WTC11 (cell line): ENCODE measurements around the gene GPC6.

Experiments
- ATF6 ChIP-seq: sonication (generic); formaldehyde crosslinking; IDR thresholded peaks from 2 replicates; pipeline ENCODE4 v1.8.1; 2023; ENCODE audit warnings: mild to moderate bottlenecking, missing genetic modification reagents
- CREM ChIP-seq: sonication (generic); formaldehyde crosslinking; IDR thresholded peaks from 2 replicates; pipeline ENCODE4 v1.8.1; 2022; ENCODE audit warnings: mild to moderate bottlenecking, missing genetic modification reagents, moderate library complexity
- FOXK1 ChIP-seq: sonication (generic); formaldehyde crosslinking; IDR thresholded peaks from 2 replicates; pipeline ENCODE4 v1.8.0; 2022; ENCODE audit warnings: mild to moderate bottlenecking, moderate library complexity, missing genetic modification reagents
- MAX ChIP-seq: sonication (generic); formaldehyde crosslinking; IDR thresholded peaks from 2 replicates; pipeline ENCODE4 v1.8.0; 2022; ENCODE audit warnings: mild to moderate bottlenecking, missing genetic modification reagents
- RELA ChIP-seq: sonication (generic); formaldehyde crosslinking; IDR thresholded peaks from 2 replicates; pipeline ENCODE4 v1.8.1; 2022; ENCODE audit warnings: missing genetic modification reagents, mild to moderate bottlenecking, borderline replicate concordance
- ZNF121 ChIP-seq: sonication (generic); formaldehyde crosslinking; IDR thresholded peaks from 2 replicates; pipeline ENCODE4 v1.8.0; 2023; ENCODE audit warnings: missing genetic modification reagents
- TF ChIP-seq, protein P1 (sequence below): fragments of 200-600 bp; IDR thresholded peaks from 2 replicates; pipeline ENCODE4 v1.8.0; 2022; ENCODE audit warnings: antibody characterized with exemption
- TF ChIP-seq, protein P2 (sequence below): sonication (generic); formaldehyde crosslinking; IDR thresholded peaks from 2 replicates; pipeline ENCODE4 v1.8.1; 2023; ENCODE audit warnings: mild to moderate bottlenecking, missing genetic modification reagents, borderline replicate concordance

GRCh38 chr13:94031609-94032008, 805.0 kb downstream of the GPC6 start:
- TF ChIP-seq CREM (CRISPR knock-in tag) (no peak), RELA (no peak), ZNF121 (no peak), MAX (CRISPR knock-in tag) (no peak), ATF6 (CRISPR knock-in tag) (no peak), FOXK1 (CRISPR knock-in tag) (no peak)
- TF ChIP-seq, protein P1, sequence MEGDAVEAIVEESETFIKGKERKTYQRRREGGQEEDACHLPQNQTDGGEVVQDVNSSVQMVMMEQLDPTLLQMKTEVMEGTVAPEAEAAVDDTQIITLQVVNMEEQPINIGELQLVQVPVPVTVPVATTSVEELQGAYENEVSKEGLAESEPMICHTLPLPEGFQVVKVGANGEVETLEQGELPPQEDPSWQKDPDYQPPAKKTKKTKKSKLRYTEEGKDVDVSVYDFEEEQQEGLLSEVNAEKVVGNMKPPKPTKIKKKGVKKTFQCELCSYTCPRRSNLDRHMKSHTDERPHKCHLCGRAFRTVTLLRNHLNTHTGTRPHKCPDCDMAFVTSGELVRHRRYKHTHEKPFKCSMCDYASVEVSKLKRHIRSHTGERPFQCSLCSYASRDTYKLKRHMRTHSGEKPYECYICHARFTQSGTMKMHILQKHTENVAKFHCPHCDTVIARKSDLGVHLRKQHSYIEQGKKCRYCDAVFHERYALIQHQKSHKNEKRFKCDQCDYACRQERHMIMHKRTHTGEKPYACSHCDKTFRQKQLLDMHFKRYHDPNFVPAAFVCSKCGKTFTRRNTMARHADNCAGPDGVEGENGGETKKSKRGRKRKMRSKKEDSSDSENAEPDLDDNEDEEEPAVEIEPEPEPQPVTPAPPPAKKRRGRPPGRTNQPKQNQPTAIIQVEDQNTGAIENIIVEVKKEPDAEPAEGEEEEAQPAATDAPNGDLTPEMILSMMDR, result no peak
- TF ChIP-seq, protein P2, sequence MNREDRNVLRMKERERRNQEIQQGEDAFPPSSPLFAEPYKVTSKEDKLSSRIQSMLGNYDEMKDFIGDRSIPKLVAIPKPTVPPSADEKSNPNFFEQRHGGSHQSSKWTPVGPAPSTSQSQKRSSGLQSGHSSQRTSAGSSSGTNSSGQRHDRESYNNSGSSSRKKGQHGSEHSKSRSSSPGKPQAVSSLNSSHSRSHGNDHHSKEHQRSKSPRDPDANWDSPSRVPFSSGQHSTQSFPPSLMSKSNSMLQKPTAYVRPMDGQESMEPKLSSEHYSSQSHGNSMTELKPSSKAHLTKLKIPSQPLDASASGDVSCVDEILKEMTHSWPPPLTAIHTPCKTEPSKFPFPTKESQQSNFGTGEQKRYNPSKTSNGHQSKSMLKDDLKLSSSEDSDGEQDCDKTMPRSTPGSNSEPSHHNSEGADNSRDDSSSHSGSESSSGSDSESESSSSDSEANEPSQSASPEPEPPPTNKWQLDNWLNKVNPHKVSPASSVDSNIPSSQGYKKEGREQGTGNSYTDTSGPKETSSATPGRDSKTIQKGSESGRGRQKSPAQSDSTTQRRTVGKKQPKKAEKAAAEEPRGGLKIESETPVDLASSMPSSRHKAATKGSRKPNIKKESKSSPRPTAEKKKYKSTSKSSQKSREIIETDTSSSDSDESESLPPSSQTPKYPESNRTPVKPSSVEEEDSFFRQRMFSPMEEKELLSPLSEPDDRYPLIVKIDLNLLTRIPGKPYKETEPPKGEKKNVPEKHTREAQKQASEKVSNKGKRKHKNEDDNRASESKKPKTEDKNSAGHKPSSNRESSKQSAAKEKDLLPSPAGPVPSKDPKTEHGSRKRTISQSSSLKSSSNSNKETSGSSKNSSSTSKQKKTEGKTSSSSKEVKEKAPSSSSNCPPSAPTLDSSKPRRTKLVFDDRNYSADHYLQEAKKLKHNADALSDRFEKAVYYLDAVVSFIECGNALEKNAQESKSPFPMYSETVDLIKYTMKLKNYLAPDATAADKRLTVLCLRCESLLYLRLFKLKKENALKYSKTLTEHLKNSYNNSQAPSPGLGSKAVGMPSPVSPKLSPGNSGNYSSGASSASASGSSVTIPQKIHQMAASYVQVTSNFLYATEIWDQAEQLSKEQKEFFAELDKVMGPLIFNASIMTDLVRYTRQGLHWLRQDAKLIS (CRISPR knock-in tag), result no peak
